M059J (cell line): ENCODE results near the gene MTMR11. TPM values are rescaled to one million over a fixed set of nuclear protein-coding genes. Genes with fewer than 3 reads are reported as not detected.
"Not testable (repeated sequence)": the region's sequence is repeated elsewhere in the genome, so short reads cannot be mapped to it uniquely, and the experiment has no call there.

ENCODE experiments used
- DNase-seq: peaks from one replicate; pipeline ENCODE4 v3.0.0-alpha.2; 2012; ENCODE audit warnings: low read depth
- total RNA-seq: library from RNA; depleted of rRNA; stranded (reverse); fragments of >200 nt; shearing (Covaris generic); gene quantifications from 2 replicates; pipeline ENCODE4 v1.2.3, GENCODE V29; 2014; rRNA removed

Gene MTMR11
- total RNA-seq, 1 experiment from 2014 or later, result 6.1 TPM

DNA sequence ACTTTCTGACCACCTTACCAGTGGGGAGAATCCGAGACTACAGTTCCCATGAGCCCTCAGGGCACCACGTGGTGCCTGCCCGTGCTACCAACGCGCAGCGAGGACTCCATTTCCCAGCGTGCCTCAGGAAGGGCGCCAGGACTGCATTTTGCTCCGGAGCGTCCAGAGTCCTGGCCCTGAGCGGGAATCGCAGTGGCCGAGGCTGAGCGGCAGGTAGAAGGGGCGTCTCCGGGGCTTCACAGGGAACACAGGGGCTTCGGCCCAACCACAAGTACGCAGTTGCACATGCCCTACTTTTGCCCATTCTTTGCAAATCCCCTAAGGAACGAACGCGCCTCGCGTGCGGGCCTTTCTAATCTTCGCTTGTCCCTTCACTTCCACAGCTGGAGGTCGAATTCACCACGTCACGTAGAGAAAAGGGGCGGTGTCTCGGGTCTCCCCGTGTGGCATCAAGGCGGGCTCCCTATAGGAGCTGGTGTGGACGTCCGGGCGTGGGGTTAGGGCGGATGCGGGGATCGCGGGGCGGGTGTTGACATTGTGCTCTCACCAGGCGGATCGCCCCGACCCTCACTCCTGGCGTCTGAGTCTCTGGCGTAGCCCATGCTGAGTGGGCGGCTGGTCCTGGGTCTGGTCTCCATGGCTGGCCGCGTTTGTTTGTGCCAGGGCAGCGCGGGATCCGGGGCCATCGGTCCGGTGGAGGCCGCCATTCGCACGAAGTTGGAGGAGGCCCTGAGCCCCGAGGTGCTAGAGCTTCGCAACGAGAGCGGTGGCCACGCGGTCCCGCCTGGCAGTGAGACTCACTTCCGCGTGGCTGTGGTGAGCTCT lies 37.0 kb downstream of the MTMR11 start, which contains the start of gene BOLA1:
Gene BOLA1, plus strand, starts transcription at position 109 of the 825 bp plus-strand sequence. Its CDS starts 492 bp downstream, at position 601.
- peak; percentile 88 for DNase-seq

DNA sequence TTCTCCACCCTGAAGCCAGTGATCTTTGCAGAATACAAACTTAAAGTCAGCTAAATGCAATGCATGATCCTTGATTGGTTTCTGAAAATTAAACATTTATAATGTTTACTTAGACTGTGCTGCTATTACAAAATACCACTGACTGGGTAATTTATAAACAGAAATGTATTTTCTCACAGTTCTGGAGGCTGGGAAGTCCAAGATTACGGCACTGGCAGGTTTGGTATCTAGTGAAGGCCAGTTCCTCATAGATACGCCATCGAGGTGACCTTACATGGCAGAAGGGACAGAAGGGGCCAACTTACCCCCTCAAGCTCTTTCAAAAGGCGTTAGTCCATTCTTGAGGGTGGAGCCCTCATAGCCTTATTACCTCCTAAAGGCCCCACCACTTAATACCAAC lies 40.1 kb downstream of the MTMR11 start:
- DNase-seq, result no peak

GRCh38 chr1:149888999-149889289 lies 47.7 kb downstream of the MTMR11 start:
- peak; percentile 80 for DNase-seq

DNA sequence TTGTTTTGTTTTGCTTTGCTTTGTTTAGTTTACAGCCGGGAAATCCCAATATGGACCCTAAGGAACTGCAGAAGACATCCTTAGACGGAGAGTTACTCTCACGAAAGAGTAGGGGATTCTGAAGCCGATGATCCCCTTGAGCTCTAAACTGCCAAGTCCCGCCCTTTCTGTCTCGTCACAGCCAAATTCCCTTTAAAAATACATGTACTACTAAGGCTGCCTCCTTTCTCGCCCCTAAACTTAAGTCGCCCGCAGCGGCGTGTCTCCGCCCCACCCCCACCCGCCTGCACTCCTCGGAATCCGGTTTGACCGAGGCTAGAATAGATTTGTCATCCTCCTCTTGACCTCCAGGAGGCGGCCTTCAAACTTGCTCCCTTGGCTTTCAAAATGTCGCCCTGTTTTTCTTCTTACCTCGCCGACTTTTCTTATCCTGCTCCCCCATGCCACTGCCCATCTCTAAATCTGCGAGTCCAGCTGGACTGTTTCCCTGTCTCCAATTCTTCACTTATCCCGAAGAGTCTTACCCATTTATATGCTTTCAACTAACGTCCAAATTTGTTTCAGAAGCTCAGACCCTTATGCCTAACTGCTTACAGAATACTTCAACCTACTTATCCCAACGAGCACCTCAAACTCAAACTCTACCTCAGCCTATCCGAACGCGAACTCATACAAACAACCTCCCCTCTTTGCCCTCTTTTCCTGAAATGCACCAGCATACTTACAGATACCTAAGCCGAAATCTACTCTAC lies 48.3 kb downstream of the MTMR11 start:
- peak; percentile 94 for DNase-seq

DNA sequence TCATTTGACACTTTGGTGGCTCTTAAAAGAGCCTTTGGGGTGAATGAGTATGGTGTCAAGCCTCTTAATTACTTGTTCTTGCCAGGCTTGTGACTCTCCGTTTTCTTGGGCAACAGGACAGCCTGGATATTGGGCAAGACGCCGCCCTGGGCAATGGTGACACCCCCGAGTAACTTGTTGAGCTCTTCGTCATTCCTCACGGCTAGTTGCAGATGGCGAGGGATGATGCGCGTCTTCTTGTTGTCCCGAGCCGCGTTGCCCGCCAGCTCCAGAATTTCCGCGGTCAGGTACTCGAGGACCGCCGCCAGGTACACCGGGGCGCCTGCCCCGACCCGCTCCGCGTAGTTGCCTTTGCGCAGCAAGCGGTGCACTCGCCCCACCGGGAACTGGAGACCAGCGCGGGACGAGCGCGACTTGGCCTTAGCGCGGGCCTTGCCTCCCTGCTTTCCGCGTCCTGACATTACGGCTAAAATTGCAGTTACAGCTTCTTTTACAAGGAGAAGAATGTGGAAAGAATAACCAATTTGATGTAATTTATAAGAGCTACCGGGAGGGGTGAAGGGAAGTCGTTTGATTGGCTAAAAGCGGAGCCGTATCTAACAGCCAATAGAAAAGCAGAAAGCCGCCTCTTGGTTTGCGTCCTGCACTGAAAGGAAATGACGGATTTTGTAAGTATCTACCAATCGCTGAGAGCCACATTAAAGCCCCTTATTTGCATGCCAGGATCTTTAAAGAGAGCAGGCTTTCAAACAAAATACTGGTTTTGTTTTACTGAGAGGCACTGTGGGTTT lies 49.0 kb downstream of the MTMR11 start:
- peak; percentile 99 for DNase-seq

GRCh38 chr1:149887196-149887455 lies 49.6 kb downstream of the MTMR11 start:
- not testable (repeated sequence) for DNase-seq

DNA sequence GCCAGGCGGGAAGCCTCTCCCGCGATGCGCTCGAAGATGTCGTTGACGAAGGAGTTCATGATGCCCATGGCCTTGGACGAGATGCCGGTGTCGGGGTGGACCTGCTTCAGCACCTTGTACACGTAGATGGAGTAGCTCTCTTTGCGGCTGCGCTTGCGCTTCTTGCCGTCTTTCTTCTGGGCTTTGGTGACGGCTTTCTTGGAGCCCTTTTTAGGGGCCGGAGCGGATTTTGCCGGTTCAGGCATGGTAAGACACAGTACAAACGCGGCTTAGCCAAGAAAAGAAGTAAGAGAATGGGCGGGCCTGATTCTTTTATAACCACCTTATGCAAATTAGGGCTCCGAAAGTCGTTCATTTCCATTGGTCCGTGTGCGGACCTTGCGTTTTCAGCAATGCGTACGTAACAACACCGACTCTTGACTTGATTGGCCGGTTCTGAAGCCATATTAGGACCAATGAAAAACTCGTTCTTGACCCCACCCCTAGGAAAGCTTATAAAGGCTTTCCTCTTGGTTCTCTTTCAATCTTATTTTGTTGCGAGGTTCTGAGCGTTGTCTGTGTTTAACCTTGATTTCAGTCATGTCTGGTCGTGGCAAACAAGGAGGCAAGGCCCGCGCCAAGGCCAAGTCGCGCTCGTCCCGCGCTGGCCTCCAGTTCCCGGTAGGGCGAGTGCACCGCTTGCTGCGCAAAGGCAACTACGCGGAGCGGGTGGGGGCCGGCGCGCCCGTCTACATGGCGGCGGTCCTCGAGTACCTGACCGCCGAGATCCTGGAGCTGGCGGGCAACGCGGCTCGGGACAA lies 50.1 kb downstream of the MTMR11 start:
- peak; percentile 99 for DNase-seq

- DNase-seq, result not testable (repeated sequence)
These were observed 50.6 kb downstream of the MTMR11 start for GRCh38 chr1:149886121-149886395.

GRCh38 chr1:149885339-149886120 lies 51.1 kb downstream of the MTMR11 start:
- DNase-seq, result peak; percentile 90

DNA sequence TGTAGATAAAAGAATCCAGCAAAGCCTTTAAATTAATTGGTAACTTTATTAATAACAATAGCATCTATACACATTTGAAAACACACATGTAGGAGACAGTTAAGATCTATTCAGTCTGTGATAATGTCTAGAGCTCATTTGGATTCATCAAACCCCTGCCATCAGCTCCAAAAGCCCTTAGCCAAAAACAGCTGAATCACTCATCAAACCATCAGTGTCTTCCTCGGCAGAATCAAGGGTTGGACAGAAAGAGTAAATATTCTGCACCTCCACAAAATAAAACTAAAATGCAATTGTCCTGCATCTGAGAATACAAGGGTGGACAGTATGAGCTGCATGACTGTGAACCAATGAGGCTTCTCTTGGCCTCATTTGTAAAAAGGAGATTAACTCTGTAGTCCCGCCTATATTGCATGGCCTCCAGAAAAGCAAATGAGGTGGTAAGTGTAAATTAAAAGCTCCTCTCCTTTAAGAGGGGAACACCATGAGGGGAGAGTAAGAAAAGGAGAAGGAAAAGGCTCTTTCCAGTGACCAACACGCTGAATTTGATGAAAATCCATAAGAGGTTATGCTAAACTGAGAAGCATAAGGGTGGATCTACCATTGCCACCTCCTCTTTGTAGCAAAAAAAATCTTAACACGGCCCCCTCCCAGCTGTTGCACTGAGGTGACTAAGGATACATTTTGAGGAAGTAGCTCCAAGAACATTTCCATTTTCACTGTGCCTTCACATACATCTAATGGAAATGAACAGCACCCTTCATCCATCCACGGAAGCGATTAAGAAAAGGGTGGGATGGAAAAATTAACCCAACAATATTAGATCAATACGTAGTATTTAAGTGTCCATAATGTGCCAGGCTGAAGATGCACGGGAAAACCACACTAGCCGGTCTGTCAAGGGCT lies 52.0 kb downstream of the MTMR11 start:
- peak; percentile 72 for DNase-seq

- no peak for DNase-seq
These were observed 53.0 kb downstream of the MTMR11 start for GRCh38 chr1:149883598-149884247.

- no peak for DNase-seq
These were observed 54.8 kb downstream of the MTMR11 start for GRCh38 chr1:149881876-149882275.

GRCh38 chr1:149879556-149879955 lies 57.1 kb downstream of the MTMR11 start:
- DNase-seq, result no peak

Other genes starting within 250 kb of the MTMR11 start
- gene FCGR1A, start 154.2 kb downstream of the MTMR11 start, total RNA-seq, result not detected in 2 replicates
- 5.9 and 10.3 TPM in 2 replicates for gene BOLA1, start 37.3 kb downstream of the MTMR11 start, total RNA-seq
- 13.1 and 20.5 TPM in 2 replicates for gene SV2A, start 19.0 kb downstream of the MTMR11 start, total RNA-seq
- gene SF3B4, start 9.1 kb downstream of the MTMR11 start, total RNA-seq, result 37.3 and 54.2 TPM in 2 replicates
- 8.2 and 17.1 TPM in 2 replicates for gene OTUD7B, start 73.8 kb upstream of the MTMR11 start, total RNA-seq
- gene VPS45, start 130.9 kb upstream of the MTMR11 start, total RNA-seq, result 57.5 and 78.3 TPM in 2 replicates
- 34.9 and 46.8 TPM in 2 replicates for gene PLEKHO1, start 213.0 kb upstream of the MTMR11 start, total RNA-seq